DMS 273 treated with DMSO at 0.1 percent for 48 hours (cell line): ENCODE measurements around the gene CCND2.

Source experiments
- DNase-seq: peaks from one replicate; lab custom pipeline; 2025; lab: John Stamatoyannopoulos, UW

CCND2 gene

DNA sequence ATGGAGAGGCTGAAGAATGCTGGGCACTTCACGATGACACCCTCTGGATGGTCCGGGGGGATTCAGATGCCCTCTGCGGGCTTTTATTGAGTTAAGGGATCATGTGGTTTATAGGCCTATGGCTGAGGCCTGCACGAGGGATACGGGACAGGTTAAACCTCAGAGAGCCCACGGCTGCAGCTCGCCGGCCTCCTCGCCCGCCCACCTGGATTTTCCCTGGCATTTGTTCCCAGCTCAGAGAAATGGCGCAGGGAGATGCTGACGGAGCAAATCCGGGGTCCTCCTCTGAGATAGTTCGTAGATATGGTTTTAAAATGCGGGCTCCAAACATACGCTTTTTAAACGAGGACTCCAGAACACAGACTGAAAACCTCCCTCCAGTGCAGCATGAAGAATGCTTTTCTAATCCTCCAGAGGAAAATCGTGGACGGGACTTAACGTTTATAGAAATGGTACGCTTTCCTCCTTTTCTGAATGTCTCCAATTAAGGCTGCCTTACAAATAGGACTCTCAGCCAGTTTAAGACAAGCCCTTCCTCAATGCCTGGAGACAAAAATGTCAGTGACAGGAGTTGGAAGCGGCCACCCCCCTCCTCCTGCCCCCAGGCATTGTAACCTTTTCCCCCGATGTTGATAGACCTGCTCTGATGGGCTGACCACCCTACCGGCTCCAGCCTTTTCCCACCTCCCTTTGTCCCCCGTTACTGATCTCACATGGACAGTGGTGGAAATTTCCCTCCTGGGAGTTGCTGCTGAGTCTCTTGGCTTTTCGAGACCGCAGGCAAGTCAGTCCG is 16.6 kb downstream of the CCND2 start:
- no peak for DNase-seq

GRCh38 chr12:4292341-4293073 is 18.9 kb downstream of the CCND2 start:
- no peak for DNase-seq

DNA sequence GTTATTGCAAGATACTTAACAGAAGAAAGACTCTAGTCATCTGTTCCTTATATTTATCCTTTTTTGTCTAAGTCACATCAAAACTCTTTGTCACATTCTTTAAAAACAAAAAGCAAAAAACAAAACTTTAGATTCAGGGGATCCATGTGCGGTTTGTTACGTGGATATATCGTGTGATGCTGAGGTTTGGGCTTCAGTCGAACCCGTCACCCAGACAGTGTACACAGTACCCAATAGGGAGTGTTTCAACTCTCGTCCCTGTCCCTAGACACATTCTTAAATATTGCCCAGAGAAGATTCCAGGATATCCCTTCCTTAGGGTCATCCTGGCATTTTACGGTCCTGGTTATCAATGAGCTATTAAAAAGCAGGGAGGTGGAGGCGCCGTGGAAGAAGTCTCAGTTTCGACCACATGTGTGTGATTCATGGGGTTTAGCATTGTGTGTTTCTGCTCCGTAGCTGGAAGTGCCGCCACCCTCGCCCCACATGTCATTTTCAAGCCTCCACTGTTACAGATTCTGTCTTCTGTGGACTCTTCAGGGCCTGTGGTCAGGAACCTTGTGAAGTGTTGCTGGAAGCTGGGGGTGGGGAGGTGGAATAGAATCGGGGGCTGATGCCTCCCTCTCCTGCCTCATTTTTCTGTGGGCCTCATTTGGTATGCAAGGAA is 19.9 kb downstream of the CCND2 start:
- DNase-seq = no peak

DNA sequence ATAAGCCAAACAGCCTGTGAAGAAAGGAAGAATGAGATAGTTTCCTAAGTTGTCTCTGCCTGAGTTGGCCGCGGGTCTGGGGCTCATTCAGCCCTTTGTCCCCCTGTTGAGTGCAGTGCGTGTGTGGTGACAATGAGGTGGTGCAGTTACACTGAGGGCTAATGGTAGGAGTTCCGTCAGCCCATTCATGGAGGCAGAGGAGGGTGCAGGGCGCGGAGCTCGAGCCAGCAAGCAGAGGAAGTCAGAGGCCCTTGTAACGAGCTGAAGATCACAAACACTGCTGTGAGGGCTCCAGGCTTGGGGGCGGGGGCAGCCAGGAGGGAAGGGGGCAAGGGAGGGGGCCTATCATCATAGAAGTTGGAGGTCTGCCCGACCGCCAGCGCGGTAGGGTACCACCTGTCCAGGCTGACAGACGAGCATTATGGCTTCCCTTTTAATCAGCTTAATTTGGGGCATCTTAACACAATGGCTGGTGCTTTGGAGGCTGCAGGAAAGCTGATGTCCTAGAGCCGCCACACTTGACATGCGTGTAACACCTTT is 20.5 kb downstream of the CCND2 start:
- no peak for DNase-seq

DNA sequence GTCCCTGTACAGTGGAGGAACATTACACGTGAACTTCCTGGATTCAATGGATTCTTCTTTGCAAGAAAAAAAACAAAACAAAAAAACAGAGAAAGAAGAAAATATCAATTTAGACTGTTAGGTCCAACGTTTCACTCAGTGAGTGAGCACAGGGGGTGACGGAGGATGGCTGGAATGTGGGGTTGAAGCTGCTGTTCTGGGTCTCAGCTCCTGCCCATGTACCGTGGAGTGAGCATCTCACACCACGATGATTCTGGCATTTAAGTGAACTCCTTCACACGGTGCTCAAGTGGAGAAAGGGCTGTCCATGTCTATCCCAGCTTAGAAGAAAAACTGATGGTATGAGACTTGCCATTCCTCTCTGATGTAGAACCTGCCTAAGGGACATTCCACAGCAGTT is 23.2 kb downstream of the CCND2 start:
- DNase-seq = no peak

DNA sequence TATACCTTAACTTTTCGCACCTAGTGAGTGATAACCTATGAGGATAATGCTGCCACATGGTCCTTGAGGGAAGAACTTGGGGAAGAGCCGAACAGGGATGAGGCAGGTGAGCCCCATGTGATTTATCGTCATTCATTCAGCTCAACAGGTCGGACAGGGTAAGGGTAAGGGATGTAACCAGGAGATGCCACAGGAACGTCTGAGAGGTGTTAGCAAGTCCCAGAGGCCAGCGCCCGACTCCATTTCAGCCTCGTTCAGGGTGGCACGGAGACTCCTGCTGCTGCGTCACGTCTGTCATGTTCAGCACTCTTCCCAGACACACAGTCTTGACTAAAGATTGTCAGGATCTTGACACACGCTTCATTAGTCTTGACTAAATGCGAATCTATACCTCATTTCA is 24.1 kb downstream of the CCND2 start:
- DNase-seq = no peak

DNA sequence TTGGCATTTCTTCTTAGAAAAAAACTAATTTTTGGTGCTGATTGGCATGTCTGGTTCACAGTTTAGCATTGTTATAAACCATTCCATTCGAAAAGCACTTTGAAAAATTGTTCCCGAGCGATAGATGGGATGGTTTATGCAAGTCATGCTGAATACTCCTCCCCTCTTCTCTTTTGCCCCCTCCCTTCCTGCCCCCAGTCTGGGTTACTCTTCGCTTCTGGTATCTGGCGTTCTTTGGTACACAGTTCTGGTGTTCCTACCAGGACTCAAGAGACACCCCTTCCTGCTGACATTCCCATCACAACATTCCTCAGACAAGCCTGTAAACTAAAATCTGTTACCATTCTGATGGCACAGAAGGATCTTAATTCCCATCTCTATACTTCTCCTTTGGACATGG is 27.3 kb downstream of the CCND2 start:
- no peak for DNase-seq

DNA sequence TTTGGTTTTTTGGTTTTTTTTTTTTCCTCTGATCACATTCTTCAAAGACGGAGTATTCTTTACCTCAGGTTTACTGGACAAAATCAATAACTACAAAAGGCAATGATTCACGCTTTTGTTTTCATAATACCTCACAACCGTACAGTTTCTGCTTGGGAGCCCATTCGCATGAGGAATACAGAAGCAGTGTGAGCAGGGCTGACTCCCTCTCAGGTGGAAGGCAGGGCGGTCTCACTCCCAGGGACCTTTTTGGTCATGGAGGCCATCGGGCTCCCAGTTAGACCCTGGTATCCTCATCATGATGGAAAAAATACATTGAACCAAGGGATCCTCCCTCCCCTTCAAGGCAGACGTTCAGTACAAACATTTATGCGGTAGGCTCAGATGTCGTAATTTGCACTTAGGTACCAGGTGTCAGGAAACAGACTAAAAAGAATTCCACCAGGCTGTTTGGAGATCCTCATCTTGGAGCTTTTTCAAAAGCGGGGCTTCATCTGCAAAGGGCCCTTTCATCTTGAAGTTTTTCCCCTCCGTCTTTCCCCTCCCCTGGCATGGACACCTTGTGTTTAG is 28.5 kb downstream of the CCND2 start:
- DNase-seq = no peak

- no peak for DNase-seq
Measured at GRCh38 chr12:4302881-4303280, 29.3 kb downstream of the CCND2 start.

DNA sequence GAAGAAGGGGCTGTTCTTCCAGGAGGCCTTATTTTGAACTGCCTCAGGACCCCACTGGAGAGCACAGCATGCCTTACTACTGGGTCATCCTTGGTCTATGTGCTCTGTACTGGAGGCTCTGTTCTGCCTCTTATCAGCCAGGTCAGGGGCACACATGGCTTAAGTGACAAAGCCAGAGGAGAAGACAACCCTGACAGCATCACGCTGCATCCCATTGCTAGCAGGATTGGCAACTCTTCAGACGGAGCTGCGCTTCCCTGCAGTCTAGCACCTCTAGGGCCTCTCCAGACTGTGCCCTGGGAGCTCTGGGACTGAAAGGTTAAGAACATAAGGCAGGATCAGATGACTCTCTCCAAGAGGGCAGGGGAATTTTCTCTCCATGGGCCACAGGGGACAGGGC is 30.2 kb downstream of the CCND2 start:
- no peak for DNase-seq

DNA sequence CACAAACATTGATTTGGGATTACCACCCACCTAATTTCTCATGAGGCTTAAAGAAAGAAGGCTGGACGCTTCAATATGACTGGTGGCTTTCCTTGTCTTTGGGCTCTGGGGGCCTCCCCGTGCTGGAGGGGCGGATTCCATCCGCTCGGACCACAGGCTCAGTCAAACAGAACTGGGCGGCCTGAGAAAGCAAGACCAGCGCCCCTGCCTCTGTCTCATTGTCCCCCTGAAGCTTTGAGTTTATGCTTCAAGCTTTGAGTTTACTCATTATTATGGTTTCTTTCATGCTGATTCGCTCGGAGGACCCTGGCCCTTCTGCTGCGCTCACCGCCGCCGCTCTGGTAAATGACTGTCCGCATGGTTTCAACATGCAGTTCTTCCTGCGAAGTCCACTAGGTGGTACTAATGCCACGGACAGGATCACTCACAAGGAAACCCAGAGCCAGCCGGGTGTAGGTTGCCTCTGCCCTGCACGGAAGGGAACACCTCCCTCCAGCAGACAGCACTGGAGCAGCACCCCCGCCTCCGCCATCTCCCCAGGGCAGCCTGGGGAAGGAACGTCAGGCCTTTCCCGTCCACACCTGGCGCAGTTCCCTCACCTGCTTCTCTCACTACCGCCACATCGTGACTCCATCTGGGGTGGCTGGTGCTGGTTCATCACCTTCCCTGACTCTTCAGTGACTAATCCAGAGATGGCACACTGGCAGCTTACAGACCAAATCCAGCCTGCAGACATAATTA is 34.2 kb downstream of the CCND2 start:
- DNase-seq = peak; percentile 50

GRCh38 chr12:4308334-4308950 is 34.9 kb downstream of the CCND2 start:
- DNase-seq = no peak

- no peak for DNase-seq
Measured at GRCh38 chr12:4311776-4312175, 38.2 kb downstream of the CCND2 start.

DNA sequence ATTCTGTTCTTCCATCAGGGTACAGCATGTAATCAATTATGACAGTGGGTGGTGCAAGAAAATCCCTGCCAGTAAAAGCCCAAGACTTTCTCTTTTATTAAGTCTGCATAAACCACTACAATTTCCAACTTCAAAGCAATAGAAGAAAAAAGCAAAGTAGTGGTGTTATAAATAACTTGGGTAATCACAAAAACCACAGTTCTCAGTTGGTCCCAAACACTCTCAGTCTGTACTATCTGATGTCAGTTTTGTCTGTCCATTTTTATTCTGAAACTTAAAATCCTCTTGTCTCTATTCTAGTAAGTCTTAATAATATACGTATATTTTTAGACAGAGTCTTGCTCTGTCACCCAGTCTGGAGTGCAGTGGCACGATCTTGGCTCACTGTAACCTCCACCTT is 38.7 kb downstream of the CCND2 start:
- no peak for DNase-seq

GRCh38 chr12:4320497-4320852 is 46.9 kb downstream of the CCND2 start:
- DNase-seq = no peak

DNA sequence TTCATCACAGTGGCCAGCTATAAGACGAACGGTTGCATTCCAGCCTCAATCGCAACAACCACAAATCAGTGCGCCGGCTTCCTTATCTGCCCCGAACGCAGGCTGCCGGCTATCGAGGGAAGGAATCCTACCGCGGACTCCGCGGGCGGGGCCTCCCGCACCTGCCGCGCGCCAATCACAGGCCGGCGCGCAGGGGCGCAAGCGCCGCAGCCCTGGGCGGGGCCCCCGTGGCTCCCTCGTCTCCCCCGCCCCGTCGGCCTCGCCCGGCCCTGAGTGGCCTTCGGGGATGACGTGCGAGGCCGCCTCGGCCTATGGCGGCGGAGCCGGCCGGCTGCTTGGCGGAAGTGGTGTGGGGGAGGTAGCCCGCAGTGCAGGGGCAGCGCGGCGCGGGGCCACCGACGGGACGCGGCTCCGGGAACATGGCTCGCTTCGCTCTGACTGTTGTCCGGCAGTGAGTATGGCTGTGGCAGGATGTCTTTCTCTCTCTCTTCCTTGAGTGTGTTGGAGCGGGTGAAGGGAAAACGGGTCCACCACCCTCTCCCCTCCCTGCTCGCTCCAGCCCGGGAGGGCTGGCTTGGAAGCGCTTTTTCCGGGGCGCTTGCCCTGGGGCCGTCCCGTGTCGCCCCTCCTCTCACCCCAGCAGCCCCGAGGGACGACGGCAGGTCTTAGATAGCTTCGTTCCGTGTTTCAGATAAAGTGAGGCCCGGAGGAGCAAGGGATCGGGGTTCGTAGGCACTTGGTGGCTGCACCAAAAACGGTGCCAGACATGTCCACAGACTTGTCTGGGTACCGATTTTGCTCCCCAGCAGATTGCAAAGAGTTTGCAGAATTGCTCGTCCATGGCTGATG is 47.5 kb downstream of the CCND2 start, which contains the start of gene TIGAR:
TIGAR (plus strand) TSS at position 361 of the 849 bp plus-strand sequence; CDS start at position 420, 59 bp downstream.
- peak; percentile 63 for DNase-seq

DNA sequence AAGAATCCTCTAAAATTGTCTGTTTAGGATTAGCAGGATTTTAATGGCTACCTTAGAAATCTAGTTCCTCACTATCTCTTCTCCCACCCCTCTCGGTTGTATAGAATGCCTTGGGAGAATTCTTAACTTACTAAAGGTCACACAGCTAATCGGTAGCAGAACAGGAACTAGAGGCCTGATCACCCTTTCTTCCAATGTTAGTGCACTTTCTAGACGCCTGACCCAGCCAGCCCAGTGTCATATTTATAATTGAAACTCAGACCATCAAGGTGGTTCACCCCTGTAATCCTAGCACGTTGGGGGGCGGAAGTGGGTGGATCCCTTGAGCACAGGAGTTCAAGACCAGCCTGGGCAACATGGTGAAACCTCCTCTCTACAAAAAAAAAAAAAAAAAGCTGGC is 49.2 kb downstream of the CCND2 start:
- no peak for DNase-seq
